ENCODE results near the gene RAMACL.
"Not testable (repeated sequence)": the region's sequence is repeated elsewhere in the genome, so short reads cannot be mapped to it uniquely, and the experiment has no call there.

RAMACL gene
- 3.0 to 5.6 reads per million in 2 experiments for total RNA-seq

DNA sequence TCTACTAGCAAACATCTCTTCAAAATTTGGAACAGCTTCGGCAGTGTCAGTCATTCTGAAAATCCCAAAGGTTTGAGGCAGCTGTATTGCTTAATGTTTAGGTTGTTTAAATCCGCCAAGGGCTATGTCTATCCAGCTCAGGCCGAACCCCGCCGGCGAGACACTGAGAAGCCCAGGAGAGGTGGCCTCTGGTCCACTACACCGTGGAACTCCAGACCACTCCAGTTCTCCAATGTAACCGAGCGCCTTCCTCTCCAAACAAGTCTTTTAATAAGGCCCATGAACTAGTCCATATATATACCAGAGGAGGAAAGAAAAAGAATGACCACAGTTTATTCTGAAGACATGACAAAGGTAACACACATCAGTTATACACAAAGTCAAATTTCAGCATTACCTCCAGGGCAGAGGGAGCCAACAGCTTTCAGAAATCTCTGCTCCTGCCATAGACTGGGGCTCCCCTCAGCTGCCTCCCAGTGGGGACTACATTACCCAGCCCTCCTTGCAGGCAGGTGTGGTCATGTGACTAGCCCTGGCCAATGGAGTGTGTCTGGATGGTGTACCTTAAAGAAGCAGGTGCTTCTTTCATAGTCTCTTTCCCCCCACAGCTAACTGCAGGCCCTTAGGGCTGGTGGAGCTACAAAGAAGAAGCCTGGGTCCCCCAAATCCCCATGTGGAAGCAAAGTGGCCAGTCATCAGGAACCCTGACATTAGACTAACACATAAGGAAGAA lies at the start of gene RAMACL:
Gene RAMACL (minus strand): TSS at position 255 of the 733 bp plus-strand sequence. CDS start 201 bp downstream, at position 54.
- DNase-seq (ENCODE audit: low read depth): peak; percentile 26

DNA sequence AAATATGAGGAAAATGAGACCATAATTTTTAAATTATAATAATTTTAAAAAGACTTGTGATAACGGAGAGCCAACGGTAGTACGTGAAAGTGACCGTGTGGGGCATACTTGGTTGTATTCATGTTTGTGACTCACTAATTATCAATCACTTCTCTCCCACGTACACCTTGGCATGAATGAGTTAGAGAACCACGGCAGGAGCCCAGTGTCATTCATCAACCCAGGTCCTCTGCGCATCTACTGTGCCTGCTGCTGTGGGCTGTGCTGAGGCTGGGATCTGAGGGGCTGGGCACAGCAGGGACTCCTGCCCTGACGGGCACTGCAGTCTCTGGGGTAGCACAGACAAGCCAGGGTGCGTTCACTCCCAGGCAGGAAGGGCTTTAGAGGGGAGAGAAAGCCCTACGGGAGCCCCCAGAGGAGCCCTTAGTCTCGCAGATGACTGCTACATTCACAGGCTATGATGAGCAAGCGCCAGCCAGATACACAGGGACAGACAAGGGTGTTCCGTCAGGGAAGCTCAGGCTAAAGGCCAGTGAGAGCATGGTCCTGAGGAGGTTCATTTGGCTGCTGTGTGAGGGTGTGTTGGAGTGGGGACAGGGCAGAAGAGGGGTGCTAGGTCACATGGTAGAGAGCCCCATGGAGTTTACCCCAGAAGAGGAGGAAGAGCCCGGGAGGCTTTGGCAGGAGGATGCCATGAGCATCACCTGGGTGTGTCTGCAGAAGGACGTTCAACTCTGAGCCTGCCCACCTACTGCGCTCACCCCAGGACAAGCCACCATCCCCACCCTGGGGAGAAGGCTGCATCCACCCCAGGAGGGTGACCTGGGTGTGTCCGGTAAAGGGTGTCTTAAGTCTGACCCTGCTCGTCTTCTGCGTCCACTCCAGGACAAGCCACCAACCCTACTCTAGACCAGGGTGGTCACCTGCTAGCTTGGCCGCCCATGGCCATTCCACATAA lies 48.8 kb upstream of the RAMACL start:
- no peak for DNase-seq (ENCODE audit: low read depth)

DNA sequence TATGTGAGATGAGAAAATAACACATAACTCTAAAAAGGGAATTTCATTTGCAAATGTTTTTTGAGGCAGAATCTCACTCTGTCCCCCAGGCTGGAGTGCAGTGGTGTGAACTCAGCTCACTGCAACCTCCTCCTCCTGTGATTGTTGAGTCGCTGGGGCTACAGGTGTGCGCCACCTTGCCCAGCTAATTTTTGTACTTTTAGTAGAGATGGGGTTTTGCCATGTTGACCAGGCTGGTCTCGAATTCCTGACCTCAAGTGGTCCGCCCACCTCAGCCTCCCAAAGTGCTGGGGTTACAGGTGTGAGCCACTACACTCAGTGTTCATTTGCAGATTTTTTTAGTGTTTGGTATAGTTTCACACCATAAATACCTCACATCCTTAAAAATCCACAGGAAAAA lies 48.1 kb upstream of the RAMACL start:
- not testable (repeated sequence) for DNase-seq (ENCODE audit: low read depth)

DNA sequence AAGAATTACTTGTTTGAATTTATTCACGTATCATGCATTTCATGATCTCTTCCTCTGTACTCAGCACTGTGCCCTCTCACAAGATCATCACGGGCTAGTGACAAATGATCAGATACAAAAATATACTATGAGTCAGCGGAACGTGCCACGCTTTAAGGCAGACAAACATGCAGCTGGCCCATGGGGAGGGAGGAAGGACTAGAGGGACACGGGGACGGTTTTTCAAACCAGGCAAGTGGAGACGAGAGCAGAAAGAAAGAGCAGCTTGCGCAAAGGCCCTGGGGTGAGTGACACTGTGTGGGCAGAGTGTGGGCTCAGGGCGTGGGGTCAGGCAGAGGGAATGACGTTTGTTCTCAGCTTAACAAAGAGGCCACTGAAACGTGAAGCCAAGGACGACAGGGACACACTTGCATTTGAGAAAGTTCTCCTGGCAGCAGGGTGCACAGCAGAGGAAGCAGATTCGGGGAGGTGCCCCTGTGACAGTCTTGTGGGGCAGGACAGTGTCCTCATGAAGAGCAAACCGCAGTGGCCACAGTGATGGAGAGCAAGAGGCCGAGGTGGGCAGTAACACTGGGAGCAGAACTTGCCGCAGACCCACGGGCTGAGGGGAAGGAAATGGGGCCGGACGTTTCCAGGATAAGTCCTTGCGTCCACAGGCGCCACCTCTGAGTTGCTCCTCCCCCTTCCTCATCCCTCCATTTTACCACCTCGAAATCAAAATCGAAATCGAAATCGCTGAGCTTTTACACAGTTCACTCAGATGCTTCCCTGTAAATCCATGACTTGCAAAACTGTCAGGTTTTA lies 47.5 kb upstream of the RAMACL start:
- no peak for DNase-seq (ENCODE audit: low read depth)

DNA sequence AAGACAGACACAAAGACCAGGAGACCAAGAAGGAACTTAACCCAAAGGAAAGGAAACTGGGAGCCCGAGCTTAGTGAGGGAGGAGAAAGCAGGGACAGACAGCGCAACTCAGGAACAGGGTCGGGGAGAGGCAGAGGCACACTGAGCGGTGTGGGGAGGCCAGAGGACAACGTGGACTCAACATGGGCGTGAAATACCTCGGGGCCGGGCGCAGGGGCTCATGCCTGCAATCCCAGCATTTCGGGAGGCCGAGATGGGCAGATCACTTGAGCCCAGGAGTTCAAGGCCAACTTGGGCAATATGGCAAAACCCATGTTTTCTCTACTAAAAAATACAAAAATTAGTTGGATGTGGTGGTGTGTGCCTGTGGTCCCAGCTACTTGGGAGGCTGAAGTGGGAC lies 46.3 kb upstream of the RAMACL start:
- no peak for DNase-seq (ENCODE audit: low read depth)

DNA sequence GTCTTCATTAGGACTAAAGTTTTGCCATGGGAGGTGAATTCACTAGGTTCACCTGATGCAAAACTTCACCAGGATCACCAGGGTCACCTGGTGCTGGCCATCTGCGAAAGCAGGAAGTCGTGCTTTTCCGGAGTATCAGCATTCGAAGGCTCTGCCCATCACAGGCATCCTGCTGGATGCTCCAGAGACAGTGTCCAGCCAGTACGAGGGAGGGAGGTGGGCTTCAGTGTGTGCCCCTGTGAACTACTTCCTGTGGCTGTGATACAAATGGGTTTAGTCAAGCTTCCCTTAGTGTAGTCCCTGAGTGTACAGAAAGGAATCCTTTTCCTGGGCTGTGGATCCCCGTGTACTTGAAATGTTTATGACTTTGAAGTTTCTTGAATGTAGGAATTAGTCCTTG lies 44.0 kb upstream of the RAMACL start:
- DNase-seq (ENCODE audit: low read depth): no peak

DNA sequence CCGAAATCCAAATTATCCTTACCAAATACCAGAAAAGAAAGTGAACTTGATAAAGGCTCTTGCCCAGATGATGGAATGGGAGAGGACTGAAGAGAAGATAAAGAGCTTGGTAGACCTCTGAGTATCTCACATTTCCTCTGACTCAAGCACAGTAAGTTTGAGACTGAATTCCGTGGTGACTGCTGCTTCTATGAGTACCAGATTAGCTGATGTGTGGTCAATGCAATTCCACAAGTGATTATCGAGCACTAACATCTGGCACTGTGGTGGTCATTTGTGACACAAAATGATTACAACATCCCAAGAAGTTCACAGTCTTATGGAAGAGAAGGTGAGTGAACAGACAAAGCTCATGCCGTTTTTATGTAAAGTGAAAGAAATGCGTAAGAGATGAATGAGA lies 43.1 kb upstream of the RAMACL start:
- DNase-seq (ENCODE audit: low read depth): no peak

DNA sequence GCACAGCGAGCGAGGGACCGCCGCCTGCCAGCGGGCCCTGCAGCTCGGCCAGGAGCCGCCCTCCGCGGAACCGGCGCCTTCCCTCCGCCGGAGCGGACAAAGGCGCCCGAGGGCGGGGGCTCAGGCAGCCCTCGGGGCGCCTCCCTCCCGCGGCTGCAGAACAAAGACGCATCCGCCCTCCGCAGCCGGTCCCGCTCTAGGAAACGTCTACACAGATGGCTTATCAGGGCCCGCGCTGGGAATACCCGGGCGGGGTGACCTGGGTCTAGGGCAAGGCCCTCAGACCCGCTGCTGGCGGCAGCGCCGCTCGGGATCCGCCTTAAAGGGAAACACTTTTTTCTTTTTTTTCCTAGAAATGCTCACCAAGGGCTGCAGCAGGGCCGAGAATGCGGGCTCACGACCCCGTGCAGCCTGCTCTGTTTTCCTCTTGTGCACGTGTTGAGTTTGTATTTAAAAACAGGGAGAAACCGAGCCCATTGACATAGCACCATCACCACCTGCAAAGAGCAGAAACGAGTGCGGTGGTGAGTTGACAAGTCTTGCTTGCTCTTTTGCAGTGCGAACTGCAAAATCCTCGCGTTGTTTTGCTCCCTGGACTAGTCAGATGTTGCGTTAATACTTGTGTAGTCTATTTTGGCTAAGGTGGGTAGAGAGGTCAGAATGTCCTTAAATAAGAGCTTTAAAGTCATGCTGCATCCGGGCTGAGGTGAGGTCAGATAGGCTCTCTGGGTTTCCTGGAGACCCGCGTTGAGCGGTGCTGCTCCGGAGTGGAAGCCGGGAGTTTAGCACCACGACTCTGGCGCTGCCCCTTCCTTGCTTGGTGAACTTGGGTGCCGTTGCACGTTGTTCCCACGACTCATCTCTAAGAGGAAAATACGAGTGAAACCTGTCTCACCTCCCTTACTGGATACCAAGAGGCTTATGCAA lies 41.7 kb upstream of the RAMACL start:
- DNase-seq (ENCODE audit: low read depth): peak; percentile 50

DNA sequence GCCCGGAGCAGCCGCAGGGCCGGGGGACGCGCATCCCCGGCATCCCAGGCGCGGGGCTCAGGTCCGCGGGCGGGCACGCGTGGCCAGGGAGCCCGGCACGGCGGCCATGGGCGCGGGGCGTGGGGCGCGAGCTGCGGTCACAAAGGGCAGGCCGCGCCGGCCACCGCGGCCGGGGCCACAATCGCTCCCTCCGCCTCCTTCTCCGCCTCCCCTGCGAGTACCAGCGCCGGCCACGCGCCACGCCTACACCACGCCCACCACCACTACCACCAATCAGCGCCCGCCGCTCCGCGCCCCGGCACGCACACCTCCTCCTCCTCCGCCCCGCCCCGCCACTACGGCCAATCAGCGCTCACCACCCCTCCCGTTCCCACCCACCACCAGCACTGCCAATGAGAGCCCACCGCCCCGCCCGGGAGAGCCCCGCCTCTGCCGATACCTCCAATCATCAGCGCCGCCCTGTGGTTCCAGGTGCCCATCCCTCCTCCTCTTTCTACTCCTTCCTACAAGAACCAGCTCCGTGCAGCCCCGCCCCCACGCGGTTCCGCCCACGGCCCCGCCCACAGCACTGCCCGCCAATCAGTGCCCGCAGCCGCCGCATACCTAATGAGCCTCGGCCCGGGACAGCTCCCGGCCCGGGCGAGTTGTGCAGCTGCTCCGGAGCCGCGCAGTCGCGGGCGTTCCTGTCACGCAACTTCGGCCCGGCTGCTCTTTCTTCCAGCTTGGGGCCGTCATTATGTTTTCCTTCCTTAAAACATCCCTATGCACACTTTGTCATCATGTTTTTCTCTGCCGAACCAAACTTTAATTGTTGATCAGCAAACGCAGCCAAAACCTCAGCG lies 40.8 kb upstream of the RAMACL start, which contains the start of gene RPS6KA2:
Gene RPS6KA2 (minus strand): TSS at position 219 of the 842 bp plus-strand sequence. CDS start 232 bp downstream, outside the sequence.
- peak; percentile 100 for DNase-seq (ENCODE audit: low read depth)

DNA sequence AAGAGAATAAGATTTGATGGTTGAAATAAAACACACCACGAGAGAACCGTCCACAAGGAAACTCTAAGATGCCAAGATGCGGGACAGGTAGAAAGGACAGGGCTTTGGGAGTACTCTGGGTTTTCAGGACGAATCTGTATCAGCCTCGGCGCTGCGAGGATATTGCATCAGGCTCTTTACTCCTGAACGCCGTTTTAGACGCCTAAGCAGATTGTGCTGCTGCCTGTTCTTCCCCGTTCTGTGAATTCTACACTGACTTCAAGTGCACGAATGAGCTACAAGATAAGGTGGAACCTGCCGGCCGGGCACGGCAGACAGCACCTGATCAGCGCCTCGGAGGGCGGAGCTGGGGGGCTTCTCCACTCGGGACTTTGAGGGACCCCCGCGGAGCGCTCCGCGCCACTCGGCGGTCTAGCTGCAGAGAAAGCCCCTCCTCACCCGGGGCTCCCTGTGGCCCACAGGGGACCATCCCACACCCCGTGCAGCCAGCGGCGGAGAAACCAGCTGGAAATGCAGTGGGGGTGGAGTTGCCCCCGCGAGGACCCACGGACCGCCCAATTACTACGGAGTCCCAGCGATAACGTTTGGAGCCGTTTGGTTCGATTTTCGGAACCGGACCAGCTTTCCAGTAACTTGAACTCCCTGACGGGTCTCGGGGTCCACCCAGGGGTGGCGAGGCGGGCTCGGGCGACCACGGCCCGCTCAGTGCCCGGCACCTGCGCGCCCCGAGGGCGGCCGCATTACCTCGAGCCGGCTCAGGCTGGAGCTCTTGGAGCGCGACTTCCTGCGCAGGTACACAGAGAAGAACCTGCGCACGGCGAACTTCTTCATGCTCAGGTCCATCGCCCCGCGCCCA lies 39.9 kb upstream of the RAMACL start:
- peak; percentile 10 for DNase-seq (ENCODE audit: low read depth)

DNA sequence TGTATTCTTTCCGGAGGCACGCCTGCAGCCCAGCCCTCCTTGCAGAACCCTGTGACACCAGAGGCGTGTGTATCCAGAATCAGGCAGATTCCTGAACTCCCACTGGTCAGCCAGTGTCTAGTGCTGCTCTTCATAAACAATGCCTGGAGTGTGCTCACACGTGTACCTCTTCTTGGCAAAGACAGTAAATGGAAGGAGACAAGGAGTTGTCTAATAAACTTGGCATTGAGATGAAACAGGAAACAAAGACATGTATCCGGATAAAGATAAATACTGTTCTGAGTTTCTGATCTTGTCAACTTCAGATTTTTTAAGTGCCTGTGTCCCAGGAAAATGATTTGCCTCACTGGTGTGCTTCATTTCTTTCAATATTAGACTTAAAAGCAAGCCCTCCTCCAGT lies 38.9 kb upstream of the RAMACL start:
- DNase-seq (ENCODE audit: low read depth): no peak

DNA sequence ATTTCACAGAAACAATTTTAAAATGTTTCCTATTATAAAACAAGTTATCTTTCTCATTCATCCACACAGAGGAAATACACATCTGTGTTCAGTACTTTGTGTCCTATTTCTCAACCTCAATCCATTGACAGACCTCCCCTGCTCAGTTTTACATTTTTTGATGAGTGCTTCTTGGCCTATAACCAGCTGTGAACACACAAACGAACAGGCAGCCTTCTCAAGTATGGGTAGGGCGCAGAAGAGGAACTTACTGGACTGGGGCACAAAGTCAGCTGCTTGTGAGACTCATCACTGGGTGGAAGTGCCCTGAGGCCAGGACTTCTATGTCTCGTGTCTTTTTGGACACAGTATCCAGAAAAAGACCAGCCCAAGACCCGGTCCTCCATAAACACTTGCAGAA lies 37.8 kb upstream of the RAMACL start:
- DNase-seq (ENCODE audit: low read depth): no peak

DNA sequence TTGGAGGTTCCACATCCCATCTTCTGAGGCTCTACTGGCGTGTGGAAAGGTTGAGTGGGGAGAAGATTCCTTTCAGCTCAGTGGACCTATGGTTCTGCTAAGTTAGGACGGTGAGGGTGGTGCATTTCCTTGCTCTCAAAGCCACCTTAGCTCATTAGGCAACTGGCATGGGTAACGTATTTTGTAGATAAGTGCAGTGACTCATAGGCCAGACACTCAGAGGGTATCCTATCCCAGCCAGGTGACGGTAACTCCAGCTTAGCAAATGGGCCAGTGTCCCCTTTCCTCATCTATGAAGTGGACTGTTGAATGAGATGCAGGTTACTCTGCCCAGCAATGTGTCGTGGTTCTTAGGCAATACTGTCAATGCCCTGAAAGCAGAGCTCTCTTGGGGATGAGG lies 36.8 kb upstream of the RAMACL start:
- no peak for DNase-seq (ENCODE audit: low read depth)

DNA sequence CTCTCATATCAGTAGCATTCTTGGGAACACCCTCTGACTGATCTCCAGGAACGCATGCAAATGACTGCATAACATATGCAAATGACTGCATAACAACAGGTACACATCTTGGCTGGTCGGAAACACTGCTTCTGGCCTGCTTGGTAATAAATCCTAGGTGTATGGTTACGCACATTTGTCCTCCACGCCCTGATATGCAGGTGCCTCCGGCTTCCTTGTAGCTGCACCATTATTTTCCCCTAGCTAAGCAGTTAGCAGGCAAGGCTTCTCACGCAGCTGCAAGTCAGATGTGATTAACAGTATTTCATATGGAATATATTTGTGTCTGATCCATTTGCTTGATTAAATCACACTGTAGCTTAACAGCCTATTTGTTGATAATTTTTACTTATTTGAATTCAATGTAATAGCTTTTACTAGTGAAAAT lies 34.6 kb upstream of the RAMACL start:
- no peak for DNase-seq (ENCODE audit: low read depth)

DNA sequence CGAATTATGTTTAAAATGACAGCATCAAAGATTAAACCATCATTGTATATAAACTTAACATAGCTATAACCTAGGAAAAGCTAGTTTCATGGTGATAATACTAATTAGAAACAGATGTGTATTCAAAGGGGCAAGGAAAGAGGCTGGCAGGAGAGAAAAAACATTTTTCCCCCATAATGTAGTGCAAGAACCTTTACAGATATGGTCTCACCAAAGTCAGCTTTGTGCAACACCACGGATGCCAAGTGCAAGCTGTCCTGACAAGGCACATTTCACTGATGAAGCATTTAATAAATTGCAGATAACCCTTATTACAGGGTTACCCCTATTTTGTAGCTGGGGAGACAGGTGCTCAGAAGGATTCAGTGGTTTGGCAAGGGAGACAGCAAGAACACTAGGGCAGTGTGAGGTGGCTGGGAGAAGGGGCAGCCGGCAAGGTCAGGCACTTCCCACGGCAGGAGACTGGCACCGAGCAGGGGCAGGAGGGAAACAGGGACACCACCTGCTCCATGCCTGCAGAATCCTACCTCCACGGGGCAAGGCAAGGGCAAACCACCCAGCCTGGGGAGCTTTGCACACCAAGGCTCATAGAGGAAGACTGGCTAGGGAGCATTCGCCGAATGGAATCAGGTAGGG lies 34.1 kb upstream of the RAMACL start:
- DNase-seq (ENCODE audit: low read depth): no peak

DNA sequence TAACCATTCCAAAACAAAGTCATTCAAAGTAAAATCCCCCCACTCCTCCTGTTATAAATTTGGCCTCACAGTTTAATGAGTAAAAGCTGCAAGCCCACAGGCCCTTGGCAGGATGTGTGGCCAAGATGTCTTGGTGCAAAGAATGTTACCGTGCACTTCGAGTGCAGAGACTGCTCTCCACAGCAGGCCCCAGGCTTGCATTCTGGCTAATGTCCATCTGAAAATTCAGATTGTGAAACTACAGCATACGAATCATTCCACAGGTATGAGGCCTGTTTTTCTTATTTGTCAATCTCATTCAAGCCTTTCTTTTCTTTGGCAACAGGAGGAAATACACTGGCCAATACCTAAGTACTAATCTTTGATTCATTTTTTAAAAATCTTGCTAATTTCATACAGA lies 33.4 kb upstream of the RAMACL start:
- DNase-seq (ENCODE audit: low read depth): no peak

DNA sequence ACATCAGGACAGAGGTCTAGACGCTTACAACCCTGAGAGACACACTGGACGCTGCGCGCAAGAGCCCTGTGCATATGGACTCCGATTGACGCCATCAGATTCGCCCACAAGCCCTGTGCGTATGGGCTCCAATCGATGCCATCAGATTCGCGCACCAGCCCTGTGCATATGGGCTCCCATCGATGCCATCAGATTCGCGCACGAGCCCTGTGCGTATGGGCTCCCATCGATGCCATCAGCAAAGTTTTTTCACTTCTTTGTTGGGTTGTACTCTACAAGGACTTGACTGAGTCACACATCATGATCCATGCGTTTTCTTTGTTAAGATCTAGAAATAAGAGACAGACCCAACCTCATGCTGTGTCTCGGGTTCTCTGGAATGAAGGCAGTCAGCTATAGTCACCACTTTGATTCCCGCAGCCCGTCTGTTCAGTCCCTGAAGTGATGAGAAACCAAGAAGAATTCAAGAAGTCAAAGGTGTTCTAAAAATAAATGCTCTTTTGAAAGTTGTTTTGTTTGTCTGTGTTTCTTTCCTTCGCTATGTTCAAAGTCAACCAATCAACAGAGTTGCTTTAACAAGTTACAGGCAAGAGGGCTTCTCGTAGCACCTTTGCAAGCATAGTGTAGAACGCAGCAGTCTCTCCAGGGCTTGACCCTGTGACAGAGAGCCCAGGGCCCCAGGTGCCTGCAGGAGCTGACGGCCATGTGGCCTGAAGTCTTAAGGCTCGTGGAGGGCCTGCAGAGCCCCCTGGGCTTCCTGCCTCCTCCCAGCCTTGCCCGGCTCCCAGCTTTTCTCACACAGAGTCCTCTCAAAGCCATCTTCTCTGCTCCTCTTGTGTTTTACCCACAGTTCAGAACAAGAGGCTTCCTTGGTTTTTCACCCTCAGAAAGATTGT lies 32.6 kb upstream of the RAMACL start:
- DNase-seq (ENCODE audit: low read depth): no peak
